CD4-positive, alpha-beta T cell treated with Interferon gamma for 1 hour (primary cell): Measurements from ENCODE around the gene IQSEC1.
A peak's percentile ranks its signal among the peaks of the same experiment; 100 is the strongest.

Experiments
- DNase-seq: peaks from one replicate; pipeline ENCODE4 v3.0.0-alpha.2; 2020

IQSEC1 gene

DNA sequence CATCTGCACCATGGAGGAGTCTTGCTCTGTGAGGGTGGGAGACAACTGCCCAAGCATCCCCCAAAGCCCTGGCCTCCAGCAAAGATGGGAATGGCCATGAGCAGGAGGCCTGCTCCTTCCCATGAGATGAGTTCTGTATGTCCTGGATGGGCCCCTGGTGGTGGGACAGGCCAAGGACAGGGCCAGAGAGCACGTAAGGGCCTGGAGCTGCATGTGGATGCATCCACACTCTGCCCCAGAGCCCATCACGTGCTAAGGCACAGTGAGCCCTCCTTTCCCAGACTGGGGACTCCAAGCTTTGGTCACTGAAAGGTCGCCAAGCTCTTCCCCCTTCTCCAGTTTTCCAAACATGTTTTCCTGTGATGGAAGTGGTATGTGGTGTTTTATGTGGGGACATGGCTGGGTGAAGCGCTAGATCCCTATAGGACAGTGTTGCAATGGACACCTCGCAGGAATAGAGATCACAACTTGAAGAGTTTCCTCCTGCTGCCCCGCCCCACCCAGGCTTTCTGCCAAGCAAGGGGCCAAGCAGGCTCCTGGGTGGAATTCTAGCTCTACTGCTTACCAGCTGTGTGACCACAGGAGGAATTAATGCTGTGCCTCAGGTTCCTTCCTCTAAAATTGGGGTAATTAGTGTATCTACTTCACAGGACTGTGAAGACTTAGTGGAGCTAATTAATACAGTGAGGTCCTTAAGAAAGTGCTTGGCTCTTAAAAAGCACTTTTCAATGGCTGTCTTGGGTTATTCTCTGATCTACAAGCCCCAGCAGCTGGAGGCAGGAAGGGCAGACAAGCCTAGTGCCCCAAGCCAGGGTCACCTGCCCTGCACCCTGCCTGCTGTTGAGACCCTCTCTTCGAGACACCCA is 125.5 kb downstream of the IQSEC1 start:
- DNase-seq, result no peak

DNA sequence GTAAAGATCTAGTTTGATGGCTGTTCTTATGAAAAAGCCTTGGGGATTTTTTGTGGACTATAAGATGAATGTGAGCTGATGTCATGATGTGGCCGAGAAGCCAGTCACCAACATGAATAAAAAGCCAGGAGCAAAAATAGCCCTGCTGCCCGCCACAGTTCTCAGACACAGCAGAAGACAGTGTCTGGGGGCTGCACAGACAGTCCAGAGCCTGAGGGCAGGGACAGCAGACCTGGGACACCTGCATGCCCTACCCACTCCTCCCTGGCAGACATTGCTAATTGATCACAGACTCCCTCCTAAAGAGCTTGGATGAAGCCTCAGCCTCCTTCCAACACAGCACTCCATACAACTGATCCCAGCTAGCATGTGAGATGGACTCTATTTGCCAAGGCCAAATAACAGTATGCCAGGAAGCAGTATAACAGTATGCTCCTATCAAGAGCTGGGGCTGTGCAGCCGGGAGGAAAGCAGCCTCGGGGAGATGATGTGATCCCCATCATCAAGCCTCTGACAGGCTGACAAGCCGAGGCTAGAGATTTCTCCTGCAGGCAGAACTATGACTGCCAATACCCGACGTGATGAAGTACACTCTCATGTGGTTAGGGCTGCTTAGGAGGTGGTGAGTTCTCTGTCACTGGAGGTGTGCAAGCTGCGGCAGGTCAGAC is 126.4 kb downstream of the IQSEC1 start:
- no peak for DNase-seq

DNA sequence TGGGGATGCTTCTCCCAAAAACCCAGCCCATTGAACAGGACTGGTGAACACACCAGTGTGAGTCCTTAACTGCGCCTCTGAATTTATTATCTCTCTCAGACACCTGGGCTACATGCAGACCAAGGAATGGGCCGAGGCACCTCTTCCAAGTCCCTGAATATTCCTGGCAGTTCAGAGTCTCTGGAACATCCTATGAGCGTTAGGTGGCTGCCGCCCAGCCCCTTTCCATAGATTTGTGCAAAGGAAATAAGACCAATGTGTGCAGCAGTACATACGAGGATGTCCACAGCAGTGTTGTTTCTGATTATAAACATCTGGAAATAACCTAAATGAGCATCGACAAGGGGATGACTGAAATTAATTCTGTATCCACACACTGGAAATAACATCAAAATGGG is 127.0 kb downstream of the IQSEC1 start:
- no peak for DNase-seq

DNA sequence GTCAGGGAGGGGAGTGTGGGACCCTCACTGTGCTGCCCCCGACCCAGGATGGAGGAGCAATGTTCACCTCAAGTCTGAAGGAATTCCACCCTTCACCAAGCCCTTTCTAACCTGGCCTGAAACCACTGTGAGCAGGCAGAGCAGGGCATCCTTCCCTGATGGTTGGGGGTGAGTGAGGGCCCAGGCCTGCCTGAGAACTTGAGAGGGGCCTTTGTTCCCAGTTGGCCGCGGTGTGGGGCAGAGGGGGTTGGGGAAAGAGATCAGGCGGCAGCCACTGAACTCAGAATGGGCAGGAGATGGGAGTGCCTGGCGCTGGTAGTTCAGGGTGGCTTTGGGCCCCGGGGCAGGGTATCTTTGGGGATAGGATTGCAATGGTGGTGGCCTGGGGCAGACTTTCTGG is 128.4 kb downstream of the IQSEC1 start:
- DNase-seq, result no peak

DNA sequence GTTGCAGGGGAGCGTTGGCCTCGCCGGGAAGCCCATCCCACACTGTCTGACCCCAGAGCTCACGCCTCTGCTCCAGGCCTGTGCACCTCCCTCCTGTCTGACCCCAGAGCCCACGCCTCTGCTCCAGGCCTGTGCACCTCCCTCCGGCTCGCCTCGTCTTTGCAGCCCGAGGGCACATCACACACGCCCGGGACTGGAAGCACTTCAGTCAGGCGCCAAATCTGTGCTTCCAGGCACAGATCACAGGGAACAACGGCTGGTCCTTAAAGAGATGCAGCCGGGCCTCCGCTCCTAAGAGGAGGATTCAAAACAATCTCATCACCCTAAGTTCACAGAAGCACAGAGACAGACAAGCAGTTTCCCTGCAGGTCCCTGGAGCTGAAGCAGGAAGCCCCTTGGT is 128.8 kb downstream of the IQSEC1 start:
- DNase-seq, result no peak

DNA sequence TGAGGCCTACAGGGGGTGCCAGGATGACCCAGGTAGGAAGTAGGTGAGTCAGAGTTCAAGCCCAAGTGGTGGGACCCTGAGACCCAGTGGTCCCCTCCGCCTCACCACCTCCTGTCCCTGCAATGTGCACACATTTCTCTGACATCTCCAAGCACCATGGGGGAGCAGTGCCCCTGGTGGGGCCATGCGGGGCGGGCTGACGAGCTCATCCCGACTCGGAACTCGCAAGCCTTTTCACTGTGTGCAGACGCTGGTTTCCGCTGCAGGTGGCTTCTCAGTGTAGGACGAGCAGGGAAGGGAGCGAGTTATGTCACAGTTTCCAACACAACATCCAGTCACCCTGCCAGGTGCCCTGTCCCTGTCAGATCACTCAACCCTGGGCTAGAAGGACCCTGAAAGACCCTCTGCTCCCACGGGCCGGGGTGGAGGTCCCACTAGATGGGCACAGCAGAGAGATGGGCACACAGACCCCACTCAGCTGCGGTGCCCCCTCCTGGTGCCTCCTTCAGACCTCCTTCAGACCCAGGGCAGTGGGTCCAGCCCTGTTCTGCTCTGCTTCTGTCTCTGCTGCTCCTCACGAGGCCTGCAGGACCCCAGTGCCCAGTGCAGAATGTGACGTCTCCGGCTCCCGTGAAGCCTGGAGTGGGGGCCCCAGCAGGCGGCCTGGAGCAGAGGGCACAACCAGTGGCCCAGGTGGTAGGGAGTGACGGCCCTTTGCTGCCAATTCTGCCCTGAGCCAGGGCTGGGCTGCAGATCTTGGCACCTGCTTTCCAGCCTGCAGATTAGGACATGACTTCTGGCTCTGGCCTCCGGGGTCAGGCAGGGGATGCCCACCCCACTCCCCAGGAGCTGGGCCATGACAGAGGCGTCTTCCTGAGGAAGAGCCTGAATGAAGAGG is 129.9 kb downstream of the IQSEC1 start:
- DNase-seq, result no peak

DNA sequence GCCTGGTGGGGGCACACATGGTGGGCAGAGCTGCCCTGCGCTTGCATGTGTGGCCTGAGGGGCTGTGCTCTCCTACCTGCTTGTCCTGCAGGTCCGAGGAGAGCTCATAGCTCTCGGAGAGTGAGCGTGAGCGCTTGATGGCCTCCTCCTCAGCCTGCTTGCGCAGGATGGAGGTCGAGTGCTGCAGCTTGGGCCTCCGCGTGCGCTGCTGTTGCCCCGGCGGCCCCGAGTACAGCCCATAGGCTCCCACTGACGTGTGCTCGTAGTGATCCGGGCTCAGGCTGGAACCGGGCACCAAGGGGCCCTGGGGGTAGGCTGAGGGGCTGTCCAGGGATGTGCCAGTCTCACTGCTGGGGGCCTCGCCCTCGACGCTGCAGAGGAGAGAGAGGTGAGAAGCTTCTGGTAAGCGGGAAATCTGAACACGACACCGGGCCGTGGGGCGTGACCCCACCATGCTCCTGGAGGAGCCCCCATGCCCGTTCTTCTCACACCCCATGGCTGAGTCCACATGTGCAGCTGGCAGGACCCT is 131.7 kb downstream of the IQSEC1 start:
- DNase-seq, result no peak

DNA sequence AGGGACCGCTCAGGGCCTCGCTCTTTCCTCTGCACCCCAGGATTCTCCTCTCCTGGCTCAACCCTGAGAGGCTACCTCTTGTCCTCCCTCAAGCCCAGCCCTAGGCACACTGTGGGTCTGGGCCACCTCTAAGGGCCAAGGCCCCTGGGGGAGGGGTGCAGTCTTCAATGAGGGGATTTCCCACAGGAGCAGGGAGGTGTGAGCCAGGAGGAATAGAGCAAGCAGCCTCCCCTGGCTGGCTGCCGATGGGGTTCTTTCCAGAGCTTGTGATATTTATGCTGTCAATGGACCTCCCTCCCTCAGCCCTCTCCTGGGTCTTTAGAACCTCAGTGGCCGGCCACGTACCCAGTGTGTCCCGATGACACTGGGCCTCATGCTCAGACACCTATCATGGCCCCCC is 132.4 kb downstream of the IQSEC1 start:
- DNase-seq, result no peak

DNA sequence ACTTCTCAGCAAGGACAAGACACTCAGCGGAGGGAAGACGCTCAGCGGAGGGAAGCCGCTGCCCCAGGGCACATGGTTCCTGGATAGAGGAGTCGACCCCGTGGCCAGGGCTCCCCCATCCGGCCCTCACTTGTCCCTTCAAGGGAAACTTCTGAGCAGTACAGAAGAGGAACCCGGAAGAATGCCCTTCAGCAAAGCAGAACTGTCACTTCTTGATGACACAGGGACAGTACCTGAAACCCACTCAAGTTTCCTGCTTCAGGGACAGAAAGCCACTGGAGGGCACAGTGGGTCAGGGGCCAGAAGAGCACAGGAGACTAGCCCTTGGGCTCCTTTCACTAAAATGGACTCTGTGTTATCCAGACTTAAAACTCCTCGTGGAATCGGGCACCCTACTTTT is 134.1 kb downstream of the IQSEC1 start:
- DNase-seq, result no peak

DNA sequence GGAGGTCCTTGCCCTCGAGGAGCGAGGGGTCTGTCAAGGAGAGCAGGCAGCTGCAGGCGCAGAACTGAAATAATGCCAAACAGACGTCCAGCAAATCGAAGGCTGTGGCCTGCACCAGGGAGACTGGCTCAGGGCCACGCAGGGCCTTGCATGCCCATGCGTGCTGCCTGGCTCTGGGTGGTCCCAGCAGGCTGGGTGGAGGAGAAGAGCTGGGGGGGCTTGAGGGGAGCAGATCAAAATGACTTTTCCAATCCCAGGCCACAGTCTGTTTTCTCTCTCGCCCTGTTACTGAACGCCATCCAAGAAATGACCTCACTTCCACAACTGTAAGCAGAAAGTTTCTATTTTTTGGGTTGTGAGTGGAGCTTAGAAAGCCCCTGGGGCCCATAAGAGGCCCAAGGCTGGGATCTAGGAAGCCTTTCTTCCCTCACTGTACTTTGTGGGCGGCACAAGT is 134.9 kb downstream of the IQSEC1 start:
- DNase-seq, result no peak

DNA sequence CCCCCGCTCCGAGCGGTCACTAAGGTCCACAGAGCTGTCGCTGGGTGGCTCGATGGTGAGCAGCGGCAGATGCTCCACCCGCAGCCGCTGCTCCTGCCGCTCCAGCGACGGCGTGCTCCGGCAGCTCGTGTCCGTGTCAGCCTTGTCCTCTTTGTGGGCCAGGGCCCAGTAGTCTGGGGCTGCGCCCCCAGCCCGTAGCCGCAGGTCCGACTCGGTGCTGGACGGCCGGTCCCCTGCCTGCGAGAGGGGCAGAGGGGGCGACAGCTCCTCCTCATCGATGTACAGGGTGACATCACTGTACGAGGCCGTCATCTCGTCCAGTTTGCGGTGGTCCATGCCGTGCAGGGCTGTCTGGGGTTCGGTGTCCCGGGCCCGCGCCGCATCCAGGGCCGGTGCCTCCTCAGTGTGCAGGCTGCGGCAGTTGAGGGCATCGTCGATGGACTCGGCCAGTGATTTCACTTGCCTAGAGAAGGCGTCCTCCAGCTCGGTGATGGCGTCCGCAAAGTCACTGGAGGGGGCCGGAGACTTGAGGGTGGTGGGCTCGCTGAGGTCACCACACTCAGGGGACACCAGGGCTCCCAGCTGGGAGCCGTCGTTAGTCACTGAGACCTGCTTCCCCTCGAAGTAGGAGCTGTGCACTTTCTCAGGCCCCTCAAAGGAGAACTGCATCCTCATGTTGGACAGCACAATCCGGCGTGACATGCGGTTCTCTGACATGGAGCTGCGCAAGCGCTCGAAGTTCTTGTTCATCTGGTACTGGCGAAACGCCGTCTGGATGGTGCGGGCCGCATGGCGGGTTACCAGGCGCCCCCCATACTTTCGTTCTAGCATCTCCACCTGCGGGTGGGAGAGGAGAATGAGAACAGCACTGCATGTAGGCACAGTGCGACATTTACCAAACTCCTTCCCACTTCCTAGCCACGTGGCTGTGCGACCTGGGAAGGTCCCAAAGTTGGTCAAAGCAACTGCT is 137.1 kb downstream of the IQSEC1 start:
- DNase-seq, result no peak

DNA sequence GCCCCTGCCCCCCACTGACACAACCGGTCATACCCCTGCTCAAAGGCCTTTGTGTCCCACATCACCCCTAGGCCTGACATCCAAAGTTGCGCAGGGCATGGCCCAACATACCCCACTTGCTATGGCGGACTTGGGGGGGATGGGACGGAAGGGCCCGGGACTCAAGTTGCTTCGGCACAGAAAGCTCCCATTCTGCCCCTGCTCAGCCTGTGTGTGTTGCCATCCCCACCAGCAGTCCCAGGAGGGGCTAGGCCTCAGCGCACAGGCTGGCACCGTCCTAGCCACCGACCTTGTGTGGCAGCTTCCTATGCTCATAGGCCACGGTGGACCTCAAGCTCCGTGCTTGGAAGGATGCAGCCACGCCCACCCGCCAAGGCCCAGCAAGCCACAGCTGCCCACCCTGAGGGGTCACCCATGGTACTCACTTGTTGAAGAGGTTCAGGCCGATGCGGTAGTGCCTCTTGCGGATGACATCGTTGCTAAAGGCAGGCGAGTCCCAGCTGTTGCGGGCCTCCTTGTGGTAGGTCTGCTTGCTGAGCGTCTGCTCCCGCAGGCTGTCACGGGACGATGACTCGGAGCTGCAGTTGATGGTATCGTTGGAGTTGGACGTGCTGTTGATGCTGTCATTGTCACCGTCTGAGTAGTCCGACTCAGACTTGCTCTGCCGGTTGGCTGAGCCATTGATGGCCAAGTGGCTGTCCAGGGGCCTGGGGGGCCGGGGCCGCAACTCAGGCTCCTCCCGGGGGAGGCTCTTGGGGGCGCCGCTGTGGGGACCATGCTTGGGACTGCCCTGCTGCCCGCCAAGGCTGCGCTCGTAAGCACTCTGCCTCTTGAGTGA is 138.0 kb downstream of the IQSEC1 start:
- no peak for DNase-seq

DNA sequence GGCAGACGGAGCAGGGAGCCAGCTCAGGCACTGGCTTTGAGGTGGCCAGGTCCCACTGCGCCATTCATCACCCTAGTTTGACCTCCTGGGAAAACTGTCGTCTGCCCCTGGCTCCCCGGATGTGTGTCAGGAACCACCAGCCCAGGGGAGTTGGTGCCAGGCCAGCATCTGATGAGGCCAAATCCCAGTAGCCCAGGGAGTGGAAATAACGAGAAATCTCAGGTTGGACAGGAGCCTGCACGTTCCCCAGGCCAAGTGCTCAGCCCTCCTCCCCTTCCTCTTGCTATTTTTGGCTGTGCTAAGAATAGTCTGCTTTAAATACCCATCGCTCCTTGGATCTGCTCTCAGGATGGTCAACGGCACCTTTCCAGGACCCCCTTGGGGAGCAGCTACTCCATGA is 138.8 kb downstream of the IQSEC1 start:
- DNase-seq, result no peak

DNA sequence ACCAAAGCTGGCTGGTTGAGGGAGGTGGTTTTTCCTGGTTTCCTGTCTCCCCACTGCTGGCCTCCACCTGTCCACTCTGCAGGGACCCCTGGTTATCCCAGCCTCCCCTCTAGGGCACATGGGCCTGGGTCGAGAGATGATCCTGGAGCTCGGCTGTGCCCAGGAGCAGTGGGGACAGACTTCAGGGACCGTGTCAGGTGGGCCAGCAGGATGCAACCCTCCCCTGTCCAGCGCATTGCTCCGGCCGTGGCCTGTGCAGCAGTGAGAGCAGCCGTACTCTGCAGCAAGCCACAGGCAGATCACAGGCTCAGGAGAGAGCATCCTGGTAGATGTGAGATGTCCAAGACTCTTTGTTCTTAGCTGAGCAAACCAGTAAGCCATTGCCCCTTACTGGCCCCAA is 139.3 kb downstream of the IQSEC1 start:
- DNase-seq, result no peak

DNA sequence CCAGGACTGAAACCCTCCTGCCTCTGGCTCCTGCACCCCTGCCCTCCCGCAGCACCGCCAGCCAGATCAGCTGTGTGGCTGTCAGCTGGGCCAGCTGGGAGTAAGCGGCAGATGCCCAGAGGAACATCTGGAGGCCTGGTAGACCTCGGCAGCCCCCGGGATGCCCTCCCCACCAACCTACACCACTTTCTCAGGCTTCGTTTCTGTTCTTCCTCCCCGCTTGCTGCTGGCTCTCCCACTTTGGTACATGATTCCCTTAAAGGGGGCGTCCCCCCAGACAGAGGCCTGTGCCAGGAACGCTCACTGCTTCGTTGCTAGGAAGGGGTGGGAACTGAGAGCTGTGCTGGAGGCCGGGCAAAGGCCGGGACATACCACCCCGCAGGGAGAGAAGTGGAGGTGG is 140.5 kb downstream of the IQSEC1 start:
- no peak for DNase-seq

DNA sequence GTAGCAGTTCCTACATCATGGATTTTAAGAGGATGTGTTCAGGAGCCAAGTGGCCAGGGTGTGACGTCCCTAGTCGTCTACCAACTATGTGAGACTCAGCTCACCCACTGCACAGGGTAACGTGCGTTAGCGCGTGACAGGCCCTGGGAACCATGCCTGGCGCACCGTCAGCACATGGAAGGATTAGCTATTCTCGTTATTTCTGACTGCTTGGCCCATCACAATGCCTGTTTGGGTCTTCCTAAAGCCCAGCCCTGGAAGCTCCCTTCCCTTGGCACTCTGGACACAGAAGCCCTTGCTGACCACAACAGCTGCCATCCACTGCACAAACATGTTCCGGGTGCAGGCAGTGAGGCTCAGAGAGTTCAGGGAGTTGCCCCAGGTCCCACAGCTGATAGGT is 140.9 kb downstream of the IQSEC1 start:
- no peak for DNase-seq

DNA sequence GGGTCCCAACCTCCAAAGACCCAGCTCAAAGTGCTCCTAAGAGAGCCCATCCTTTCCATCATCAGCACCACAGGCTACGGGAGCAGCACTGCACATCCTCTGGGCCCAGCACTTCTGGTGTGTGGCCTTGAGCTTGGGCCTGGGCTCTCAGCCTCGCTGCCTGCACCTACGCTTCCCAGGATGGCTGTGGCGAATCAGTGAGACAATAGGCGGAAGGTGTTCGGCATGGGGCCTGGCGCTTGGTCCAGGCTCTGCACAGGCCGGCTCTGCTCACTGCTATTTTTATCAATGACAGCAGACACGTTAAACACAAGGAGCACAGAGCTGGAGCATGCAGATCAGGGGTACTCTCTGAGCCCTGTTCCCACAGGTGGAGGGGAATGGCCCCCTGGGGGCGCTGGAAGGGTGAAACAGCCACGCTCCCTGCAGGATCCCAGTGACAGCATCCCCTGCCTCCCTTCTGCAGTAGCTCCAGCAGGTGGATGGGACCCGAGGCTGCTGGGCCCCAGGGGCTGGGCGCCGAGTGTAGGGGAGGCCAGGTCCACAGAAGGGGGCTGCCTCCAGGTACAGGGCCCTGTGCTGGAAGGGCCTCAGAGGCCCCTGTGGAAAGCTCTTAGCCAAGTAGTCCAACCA is 141.8 kb downstream of the IQSEC1 start:
- no peak for DNase-seq

DNA sequence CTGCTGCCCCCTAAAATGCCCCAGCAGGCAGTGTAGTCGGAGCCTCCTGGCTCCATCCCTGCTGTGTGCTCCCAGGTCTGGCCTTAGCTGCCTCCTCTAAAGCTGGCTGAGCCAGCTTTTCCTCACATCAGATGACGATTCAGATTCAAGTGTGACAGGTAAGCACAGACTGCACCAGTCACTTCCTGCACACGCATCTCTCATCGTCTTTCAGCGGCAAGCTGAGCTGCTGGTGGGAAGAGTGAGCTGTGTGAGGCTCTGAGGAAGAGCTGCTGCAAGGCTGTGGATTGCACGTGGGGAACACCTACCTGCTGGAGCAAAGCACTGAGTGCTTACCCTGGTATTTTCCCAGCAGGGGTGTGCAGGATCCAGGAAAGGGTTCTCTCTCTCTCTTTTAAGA is 143.4 kb downstream of the IQSEC1 start:
- no peak for DNase-seq

DNA sequence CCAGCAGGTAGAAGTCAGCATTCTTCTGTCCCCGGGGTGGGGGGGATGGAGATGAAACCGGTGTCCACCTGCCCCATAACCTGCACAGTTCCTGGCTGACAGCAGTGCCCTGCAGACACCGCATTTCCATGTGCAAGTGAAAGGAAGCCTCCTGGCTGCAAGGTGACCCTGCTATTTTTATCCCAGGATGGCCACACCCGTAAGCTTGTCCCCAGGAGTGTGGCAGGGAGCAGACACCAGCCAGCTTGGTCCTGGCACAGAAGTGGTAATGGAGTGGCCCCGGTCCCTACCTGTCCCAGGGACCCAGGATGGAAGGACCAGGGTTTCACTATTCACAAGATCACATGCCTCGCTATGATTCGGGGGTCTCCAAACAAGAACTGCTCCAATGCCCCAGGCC is 146.6 kb downstream of the IQSEC1 start:
- no peak for DNase-seq

DNA sequence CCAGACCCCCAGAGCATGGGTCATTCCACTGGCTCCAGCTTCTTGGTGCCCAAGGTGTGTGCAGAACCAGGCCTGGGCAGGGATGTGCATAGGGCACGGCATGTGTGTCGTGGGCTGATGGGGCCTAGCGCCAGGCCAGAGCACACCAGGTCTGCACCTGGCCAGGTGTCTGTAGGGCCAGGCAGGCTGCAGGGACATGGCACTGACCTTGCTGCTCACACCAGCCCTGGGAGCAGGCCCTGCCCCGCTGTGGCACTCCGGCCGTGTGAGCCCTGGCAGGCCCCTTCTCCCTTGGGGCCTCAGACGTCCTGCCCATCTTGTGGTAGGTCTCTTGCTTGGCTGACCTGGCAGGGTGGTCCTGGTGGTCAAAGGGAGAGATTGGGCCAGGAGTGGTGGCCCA is 147.6 kb downstream of the IQSEC1 start:
- DNase-seq, result no peak

DNA sequence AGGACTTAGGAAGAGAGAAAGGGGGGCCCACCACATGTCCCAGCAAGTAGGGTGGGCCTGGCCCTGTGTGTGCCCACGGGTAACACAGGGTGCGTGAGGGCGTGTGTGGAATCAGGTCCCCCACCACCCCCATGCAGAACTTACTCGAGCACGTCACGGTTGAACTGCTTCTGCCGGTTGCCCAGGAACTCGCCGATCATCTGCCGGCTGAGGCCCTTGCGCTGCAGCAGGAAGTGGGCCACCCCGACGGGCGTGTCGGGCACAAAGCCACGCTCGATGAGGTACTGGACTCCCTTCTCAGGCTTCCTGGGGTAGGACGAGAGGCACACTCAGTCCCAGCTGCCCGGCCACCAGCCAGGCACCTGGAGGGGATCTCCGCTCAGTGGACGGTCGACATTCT is 148.8 kb downstream of the IQSEC1 start:
- peak; percentile 13 for DNase-seq
